ENCODE results near the gene STIM2.
"Not testable (repeated sequence)": the region's sequence is repeated elsewhere in the genome, so short reads cannot be mapped to it uniquely, and the experiment has no call there.

Gene STIM2

GRCh38 chr4:26860157-26860921 lies at the start of gene STIM2:
STIM2 (plus strand) TSS chr4:26860841.
- DNase-seq (ENCODE audit: low read depth): peak; percentile 90

GRCh38 chr4:26811571-26811970 lies 49.1 kb upstream of the STIM2 start:
- DNase-seq (ENCODE audit: low read depth): not testable (repeated sequence)

- no peak for DNase-seq (ENCODE audit: low read depth)
Observed at GRCh38 chr4:26812049-26812714, 48.5 kb upstream of the STIM2 start.

- no peak for DNase-seq (ENCODE audit: low read depth)
Observed at GRCh38 chr4:26813698-26814097, 46.9 kb upstream of the STIM2 start.

- no peak for DNase-seq (ENCODE audit: low read depth)
Observed at GRCh38 chr4:26815199-26815598, 45.4 kb upstream of the STIM2 start.

- no peak for DNase-seq (ENCODE audit: low read depth)
Observed at GRCh38 chr4:26815706-26816105, 44.9 kb upstream of the STIM2 start.

- DNase-seq (ENCODE audit: low read depth): no peak
Observed at GRCh38 chr4:26819026-26819425, 41.6 kb upstream of the STIM2 start.

- DNase-seq (ENCODE audit: low read depth): no peak
Observed at GRCh38 chr4:26819478-26820095, 41.1 kb upstream of the STIM2 start.

GRCh38 chr4:26820346-26820745 lies 40.3 kb upstream of the STIM2 start:
- no peak for DNase-seq (ENCODE audit: low read depth)

- DNase-seq (ENCODE audit: low read depth): no peak
Observed at GRCh38 chr4:26821031-26821430, 39.6 kb upstream of the STIM2 start.

GRCh38 chr4:26821677-26822503 lies 38.8 kb upstream of the STIM2 start:
- DNase-seq (ENCODE audit: low read depth): no peak

GRCh38 chr4:26822546-26822945 lies 38.1 kb upstream of the STIM2 start:
- no peak for DNase-seq (ENCODE audit: low read depth)

- DNase-seq (ENCODE audit: low read depth): not testable (repeated sequence)
Observed at GRCh38 chr4:26822974-26823373, 37.7 kb upstream of the STIM2 start.

- DNase-seq (ENCODE audit: low read depth): no peak
Observed at GRCh38 chr4:26823583-26823982, 37.1 kb upstream of the STIM2 start.

GRCh38 chr4:26824667-26825066 lies 36.0 kb upstream of the STIM2 start:
- no peak for DNase-seq (ENCODE audit: low read depth)

- no peak for DNase-seq (ENCODE audit: low read depth)
Observed at GRCh38 chr4:26826721-26827120, 33.9 kb upstream of the STIM2 start.

- DNase-seq (ENCODE audit: low read depth): not testable (repeated sequence)
Observed at GRCh38 chr4:26827336-26827735, 33.3 kb upstream of the STIM2 start.

- no peak for DNase-seq (ENCODE audit: low read depth)
Observed at GRCh38 chr4:26827798-26828197, 32.8 kb upstream of the STIM2 start.

GRCh38 chr4:26829018-26829417 lies 31.6 kb upstream of the STIM2 start:
- no peak for DNase-seq (ENCODE audit: low read depth)

GRCh38 chr4:26830033-26830432 lies 30.6 kb upstream of the STIM2 start:
- no peak for DNase-seq (ENCODE audit: low read depth)

GRCh38 chr4:26830701-26831100 lies 29.9 kb upstream of the STIM2 start:
- DNase-seq (ENCODE audit: low read depth): no peak

GRCh38 chr4:26836539-26836938 lies 24.1 kb upstream of the STIM2 start:
- DNase-seq (ENCODE audit: low read depth): no peak

Measured in stromal cell of bone marrow (primary cell).